Measurements from ENCODE around the gene NDUFC2. TPM values are rescaled to one million over a fixed set of nuclear protein-coding genes. Genes with fewer than 3 reads are reported as not detected.

NDUFC2 gene
- total RNA-seq, 2 experiments from 2014 or later = 182 to 220 TPM

GRCh38 chr11:78076733-78077403 is 2.8 kb downstream of the NDUFC2 start:
- Mint-ChIP-seq H3K4me3 (no peak overlapping the region), H3K9me3 (no peaks in the 10 kb centered on the region), H3K4me1 (peaks cover 56% of the 10 kb centered on the region), H3K27ac (no peak overlapping the region), H3K36me3 (ENCODE audit: low read depth) (peaks cover 36% of the 10 kb centered on the region), H3K27me3 (no peaks in the 10 kb centered on the region)
- ChIA-PET CTCF (interaction anchor here (1.8 to 2.7 kb wide), 3 partner anchors 8 to 63 kb away, joined by 4 to 10 read pairs (median 7); partner anchors contain the start of gene ALG8), POLR2A (interaction anchor here (0.6 kb wide), 1 partner anchor 126 kb away, joined by 5 read pairs; no protein-coding TSS in a partner anchor)
- no peak for DNase-seq

DNA sequence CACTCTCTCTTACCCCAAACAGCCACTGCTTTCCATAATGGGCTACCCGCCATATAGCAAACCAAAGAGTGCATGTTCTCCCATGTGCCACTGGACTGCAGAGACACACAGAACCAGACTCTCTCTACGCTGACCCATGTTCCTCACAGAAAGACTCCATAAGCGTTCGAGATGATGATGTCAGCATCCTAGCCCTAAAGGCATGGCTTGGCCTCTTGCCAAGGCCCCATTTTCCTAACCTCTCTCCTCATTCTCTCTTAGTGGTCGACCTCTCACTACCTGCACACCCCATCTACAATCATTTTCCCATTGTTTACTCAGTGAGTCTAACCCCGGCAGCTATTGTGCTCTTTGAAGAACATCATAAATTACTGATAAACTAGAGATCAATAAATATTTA is 4.9 kb downstream of the NDUFC2 start:
- Mint-ChIP-seq H3K27me3 (no peaks in the 10 kb centered on the region), H3K9me3 (no peaks in the 10 kb centered on the region), H3K36me3 (ENCODE audit: low read depth) (peaks cover 52% of the 10 kb centered on the region), H3K4me1 (peaks cover 36% of the 10 kb centered on the region), H3K4me3 (no peak overlapping the region), H3K27ac (peak overlapping the region; percentile 17)
- DNase-seq = no peak
- CTCF ChIA-PET = interaction anchor here (0.9 kb wide), 1 partner anchor 28 kb away, joined by 3 read pairs; no protein-coding TSS in a partner anchor
- POLR2A ChIA-PET = no interaction called here

DNA sequence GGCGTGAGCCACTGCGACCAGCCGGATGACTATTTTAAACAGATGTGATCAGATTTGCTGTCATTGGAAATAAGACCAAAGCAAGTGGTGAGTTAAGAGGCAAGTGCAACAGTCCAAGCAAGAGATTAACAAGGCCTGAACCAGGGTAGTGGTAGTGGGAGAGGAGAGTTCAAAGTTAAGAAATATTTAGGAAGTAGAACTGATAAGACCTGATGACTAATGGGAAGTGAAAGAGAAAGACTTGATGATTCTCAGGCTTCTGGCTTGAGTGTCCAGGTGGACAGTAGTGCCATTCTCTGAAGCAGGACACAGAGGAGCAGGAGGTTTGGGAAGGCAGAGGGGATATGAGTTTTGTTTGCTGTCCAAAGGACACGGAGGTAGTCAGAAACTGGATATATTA is 7.2 kb downstream of the NDUFC2 start:
- CTCF ChIA-PET = interaction anchor here (0.8 kb wide), 1 partner anchor 8 kb away, joined by 6 read pairs; no protein-coding TSS in a partner anchor

DNA sequence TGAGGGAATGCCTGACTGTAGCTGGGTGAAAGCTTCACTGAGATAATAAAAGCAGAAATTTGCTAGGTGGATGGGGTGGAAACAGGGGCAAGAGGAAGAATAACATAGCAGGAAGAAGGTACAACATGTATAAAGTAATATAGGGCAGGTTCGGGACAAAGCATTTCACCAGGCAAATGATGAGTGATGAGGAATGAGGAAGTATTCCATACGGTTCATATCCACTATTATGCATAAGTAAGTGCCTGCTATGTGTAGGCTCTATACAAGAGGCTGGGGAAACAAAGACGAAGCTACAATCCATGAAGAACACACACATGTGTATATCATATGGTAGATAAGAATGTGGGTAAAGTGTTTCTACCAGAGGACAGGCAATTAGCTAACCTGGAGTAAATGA is 7.9 kb downstream of the NDUFC2 start:
- POLR2A ChIA-PET = no interaction called here
- peaks cover 61% of the 10 kb centered on the region for H3K36me3 Mint-ChIP-seq (ENCODE audit: low read depth)
- no peaks in the 10 kb centered on the region for H3K9me3 Mint-ChIP-seq
- no peak for DNase-seq
- H3K4me3 Mint-ChIP-seq = no peak overlapping the region
- no peaks in the 10 kb centered on the region for H3K27me3 Mint-ChIP-seq
- H3K27ac Mint-ChIP-seq = no peak overlapping the region
- CTCF ChIA-PET = interaction anchor here (0.5 to 0.8 kb wide), 2 partner anchors 9 to 1207 kb away, joined by 3 to 6 read pairs; no protein-coding TSS in a partner anchor
- peaks cover 22% of the 10 kb centered on the region for H3K4me1 Mint-ChIP-seq

More for the DNA sequence above, 7.2 kb downstream of the NDUFC2 start:
- no peak for DNase-seq
- Mint-ChIP-seq H3K27me3 (no peaks in the 10 kb centered on the region), H3K27ac (no peak overlapping the region), H3K4me3 (no peak overlapping the region), H3K36me3 (ENCODE audit: low read depth) (peaks cover 60% of the 10 kb centered on the region), H3K4me1 (peaks cover 27% of the 10 kb centered on the region), H3K9me3 (no peaks in the 10 kb centered on the region)
- POLR2A ChIA-PET = no interaction called here

GRCh38 chr11:78070621-78071020 is 9.0 kb downstream of the NDUFC2 start:
- Mint-ChIP-seq H3K4me3 (no peak overlapping the region), H3K36me3 (ENCODE audit: low read depth) (peaks cover 52% of the 10 kb centered on the region), H3K27me3 (no peaks in the 10 kb centered on the region), H3K9me3 (no peaks in the 10 kb centered on the region), H3K4me1 (peaks cover 13% of the 10 kb centered on the region), H3K27ac (no peak overlapping the region)
- DNase-seq = no peak
- ChIA-PET CTCF (interaction anchor here (1.2 kb wide), 1 partner anchor 9 kb away, joined by 4 read pairs; the partner anchor contains the start of gene NDUFC2), POLR2A (no interaction called here)

DNA sequence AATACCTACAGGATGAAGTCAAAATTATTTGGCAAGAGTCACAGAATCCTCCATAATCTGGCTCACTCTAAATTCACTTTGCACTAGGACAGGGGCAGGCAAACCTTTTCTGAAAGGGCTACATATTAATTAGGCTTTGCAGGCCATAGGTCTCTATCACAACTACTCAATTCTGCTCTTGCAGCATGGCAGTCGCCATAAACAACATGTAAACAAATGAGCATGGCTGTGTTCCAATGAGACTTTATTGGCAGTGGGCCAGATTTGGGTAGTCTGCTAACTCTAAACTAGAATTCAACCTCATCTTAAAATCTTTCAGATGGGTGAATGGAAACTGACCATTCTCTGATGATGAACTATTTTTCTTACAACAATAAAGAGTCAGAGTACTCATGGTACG is 10.2 kb downstream of the NDUFC2 start:
- no peaks in the 10 kb centered on the region for H3K27me3 Mint-ChIP-seq
- no peak overlapping the region for H3K27ac Mint-ChIP-seq
- ChIA-PET POLR2A (no interaction called here), CTCF (interaction anchor here (2.8 kb wide), 1 partner anchor 9 kb away, joined by 10 read pairs; no protein-coding TSS in a partner anchor)
- H3K9me3 Mint-ChIP-seq = no peaks in the 10 kb centered on the region
- H3K36me3 Mint-ChIP-seq (ENCODE audit: low read depth) = peaks cover 52% of the 10 kb centered on the region
- DNase-seq = no peak
- H3K4me3 Mint-ChIP-seq = no peak overlapping the region
- peaks cover 7% of the 10 kb centered on the region for H3K4me1 Mint-ChIP-seq

- no peak overlapping the region for H3K27ac Mint-ChIP-seq
- POLR2A ChIA-PET = no interaction called here
- peaks cover 5% of the 10 kb centered on the region for H3K4me1 Mint-ChIP-seq
- CTCF ChIA-PET = interaction anchor here (1.3 to 2.8 kb wide), 2 partner anchors 11 to 497 kb away, joined by 4 to 10 read pairs; no protein-coding TSS in a partner anchor
- no peak overlapping the region for H3K4me3 Mint-ChIP-seq
- H3K36me3 Mint-ChIP-seq (ENCODE audit: low read depth) = peaks cover 49% of the 10 kb centered on the region
- H3K27me3 Mint-ChIP-seq = no peaks in the 10 kb centered on the region
- no peak for DNase-seq
- no peaks in the 10 kb centered on the region for H3K9me3 Mint-ChIP-seq
Observed at GRCh38 chr11:78067704-78068103, 12.0 kb downstream of the NDUFC2 start.

DNA sequence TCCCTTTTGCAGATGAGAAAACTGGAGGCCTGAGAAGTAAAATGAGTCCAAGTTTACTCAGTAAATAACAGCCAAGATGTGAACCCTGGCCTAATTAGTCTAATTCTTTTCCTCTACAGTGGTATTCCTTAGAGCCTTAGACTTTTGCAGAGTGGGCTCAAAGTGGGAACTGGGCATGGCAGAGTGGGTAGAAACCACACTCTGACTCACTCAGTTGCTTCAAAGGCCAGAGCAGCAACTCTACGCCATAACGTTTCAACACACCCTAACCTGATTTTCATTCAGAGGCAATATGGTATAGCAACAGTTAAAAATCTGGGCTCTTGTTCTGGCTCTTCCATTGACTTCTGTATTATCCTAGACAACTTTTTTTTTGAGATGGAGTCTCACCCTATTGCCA is 13.2 kb downstream of the NDUFC2 start:
- ChIA-PET POLR2A (no interaction called here), CTCF (interaction anchor here (0.8 to 1.2 kb wide), 3 partner anchors 16 to 122 kb away, joined by 3 read pairs; partner anchors contain the start of gene KCTD21)
- no peak overlapping the region for H3K4me3 Mint-ChIP-seq
- H3K9me3 Mint-ChIP-seq = no peaks in the 10 kb centered on the region
- H3K27ac Mint-ChIP-seq = no peak overlapping the region
- peaks cover 1% of the 10 kb centered on the region for H3K4me1 Mint-ChIP-seq
- DNase-seq = no peak
- H3K27me3 Mint-ChIP-seq = no peaks in the 10 kb centered on the region
- H3K36me3 Mint-ChIP-seq (ENCODE audit: low read depth) = peaks cover 39% of the 10 kb centered on the region

DNA sequence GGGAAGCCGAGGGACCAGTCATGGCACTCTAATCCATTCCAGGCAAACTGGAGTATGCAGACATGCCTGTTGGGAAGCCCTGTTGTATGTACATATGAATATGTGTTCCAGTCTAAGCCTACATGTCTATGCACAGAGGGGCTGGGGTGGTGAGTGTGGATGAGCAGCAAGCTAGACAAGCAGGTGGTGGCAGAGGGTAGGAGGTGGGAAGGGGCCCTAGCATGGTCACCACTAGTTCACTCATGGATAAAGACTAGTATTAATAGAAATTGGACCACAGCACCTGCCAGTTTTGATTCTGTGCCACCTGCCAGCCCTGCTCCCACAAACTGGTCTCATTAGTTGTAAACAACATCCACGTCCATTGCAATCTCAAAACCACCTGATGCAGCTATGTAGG is 14.5 kb downstream of the NDUFC2 start:
- Mint-ChIP-seq H3K4me1 (peaks cover 1% of the 10 kb centered on the region), H3K4me3 (no peak overlapping the region), H3K27ac (no peak overlapping the region), H3K9me3 (no peaks in the 10 kb centered on the region), H3K27me3 (no peaks in the 10 kb centered on the region), H3K36me3 (ENCODE audit: low read depth) (peaks cover 31% of the 10 kb centered on the region)
- DNase-seq = no peak
- POLR2A ChIA-PET = no interaction called here
- CTCF ChIA-PET = interaction anchor here (0.8 to 1.0 kb wide), 2 partner anchors 14 to 19 kb away, joined by 3 to 4 read pairs; no protein-coding TSS in a partner anchor

GRCh38 chr11:78063440-78064181 is 16.1 kb downstream of the NDUFC2 start, which contains the start of gene THRSP:
Gene THRSP, plus strand, starts transcription at chr11:78063861. Its CDS starts 21 bp downstream, at chr11:78063882.
- no peaks in the 10 kb centered on the region for H3K9me3 Mint-ChIP-seq
- H3K36me3 Mint-ChIP-seq (ENCODE audit: low read depth) = peaks cover 17% of the 10 kb centered on the region
- H3K27ac Mint-ChIP-seq = no peak within 1 kb of the TSS
- peaks cover 1% of the 10 kb centered on the region for H3K4me1 Mint-ChIP-seq
- POLR2A ChIA-PET = no interaction called here
- no peak for DNase-seq
- no peak within 1 kb of the TSS for H3K4me3 Mint-ChIP-seq
- CTCF ChIA-PET = interaction anchor here (1.0 to 1.1 kb wide), 3 partner anchors 12 to 18 kb away, joined by 3 read pairs; no protein-coding TSS in a partner anchor
- no peaks in the 10 kb centered on the region for H3K27me3 Mint-ChIP-seq

DNA sequence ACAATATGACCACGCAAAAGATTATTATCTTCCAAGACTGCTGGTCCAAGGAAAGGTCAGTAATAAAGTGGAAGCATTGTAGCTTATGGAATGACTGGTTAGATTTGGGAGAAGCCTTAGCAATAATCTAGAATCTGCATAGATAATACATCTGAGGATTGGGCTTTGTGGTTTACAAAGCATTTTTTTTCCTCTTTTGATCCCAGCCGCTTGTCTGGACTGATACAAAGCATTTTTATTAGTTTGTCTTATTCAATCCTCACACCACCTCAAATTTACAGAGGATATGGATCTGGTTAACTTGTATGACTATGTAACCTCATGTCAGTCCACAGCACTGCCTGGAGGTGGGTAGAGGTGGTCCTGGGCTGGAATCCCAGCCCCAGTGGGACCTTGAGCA is 17.0 kb downstream of the NDUFC2 start:
- Mint-ChIP-seq H3K9me3 (no peaks in the 10 kb centered on the region), H3K4me3 (no peak overlapping the region), H3K4me1 (no peaks in the 10 kb centered on the region), H3K36me3 (ENCODE audit: low read depth) (peaks cover 12% of the 10 kb centered on the region), H3K27me3 (no peaks in the 10 kb centered on the region), H3K27ac (no peak overlapping the region)
- ChIA-PET CTCF (interaction anchor here (1.0 kb wide), 1 partner anchor 13 kb away, joined by 3 read pairs; no protein-coding TSS in a partner anchor), POLR2A (no interaction called here)
- no peak for DNase-seq

DNA sequence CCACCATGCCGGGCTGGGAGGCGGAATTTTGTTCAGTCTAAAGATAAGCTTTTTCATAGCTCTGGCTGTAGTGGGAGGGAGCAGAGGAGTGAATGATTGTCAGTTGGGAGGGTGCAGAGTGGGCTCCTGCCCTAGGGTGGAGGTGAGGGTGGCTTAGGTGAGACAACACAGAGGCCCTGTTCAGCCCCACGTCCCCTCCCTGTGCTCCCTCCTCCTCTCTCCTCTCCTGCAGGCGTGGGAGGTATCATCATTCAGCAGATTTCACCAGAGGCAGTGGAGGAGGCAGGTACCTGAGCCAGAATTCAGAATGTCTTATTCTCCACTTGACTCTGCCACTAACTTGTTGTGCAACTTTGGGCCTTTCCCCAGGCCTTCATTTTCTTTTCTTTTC is 17.7 kb downstream of the NDUFC2 start:
- no peaks in the 10 kb centered on the region for H3K9me3 Mint-ChIP-seq
- H3K27me3 Mint-ChIP-seq = no peaks in the 10 kb centered on the region
- DNase-seq = no peak
- H3K36me3 Mint-ChIP-seq (ENCODE audit: low read depth) = peaks cover 6% of the 10 kb centered on the region
- no peak overlapping the region for H3K27ac Mint-ChIP-seq
- H3K4me1 Mint-ChIP-seq = no peaks in the 10 kb centered on the region
- CTCF ChIA-PET = interaction anchor here (0.6 kb wide), 1 partner anchor 134 kb away, joined by 5 read pairs; no protein-coding TSS in a partner anchor
- no peak overlapping the region for H3K4me3 Mint-ChIP-seq
- POLR2A ChIA-PET = no interaction called here

Data from activated CD4-positive, alpha-beta T cell treated with anti-CD3 and anti-CD28 coated beads, Interleukin-2, amount 10 ng/mL, durations not matched to agents 7 days and 5 days (primary cell).